ENCODE data around the gene SDC1.

The SDC1 gene

DNA sequence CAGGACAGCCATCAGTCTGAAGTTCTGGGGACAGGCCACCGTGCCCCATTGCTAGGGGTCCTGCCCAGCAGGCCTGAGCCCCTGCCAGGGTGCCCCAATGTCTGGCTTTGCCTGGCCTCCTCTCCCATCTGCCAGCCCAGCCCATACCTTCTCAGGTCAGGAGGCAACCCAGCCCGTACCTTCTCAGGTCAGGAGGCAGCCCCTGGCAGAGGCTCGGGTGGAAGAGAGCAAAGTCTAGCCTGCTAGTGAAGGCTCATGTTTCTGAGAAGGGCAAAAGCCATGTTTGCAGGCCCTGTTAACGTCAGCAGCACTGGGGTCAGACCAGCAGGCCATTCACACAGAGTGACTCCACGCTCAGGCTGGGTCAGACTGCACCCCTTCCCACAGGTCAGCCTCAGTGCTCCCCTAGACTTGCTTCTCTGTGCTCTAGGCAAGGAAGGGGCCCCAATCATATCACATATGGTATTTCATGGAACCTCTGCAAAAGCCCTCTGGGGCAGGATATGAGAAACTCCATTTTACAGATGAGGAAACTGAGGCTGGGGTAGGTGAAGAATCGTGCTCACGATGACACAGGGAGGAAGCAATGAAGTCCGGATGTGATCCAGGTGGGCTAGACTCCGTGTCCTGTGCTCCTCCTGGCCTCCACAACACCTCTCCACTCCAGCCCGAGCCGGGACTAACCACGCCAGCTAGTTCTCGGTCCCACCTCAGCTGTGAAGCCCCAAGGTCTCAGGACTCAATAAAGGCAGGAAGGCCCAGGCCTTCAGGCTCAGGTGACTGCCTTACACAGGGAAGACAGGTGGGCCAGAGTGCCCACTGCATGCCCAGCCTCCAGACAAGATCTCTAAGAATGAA lies 9.5 kb downstream of the SDC1 start:
- no peak for DNase-seq (ENCODE audit: low read depth in 2 of 3, low spot score in 1 of 3)

DNA sequence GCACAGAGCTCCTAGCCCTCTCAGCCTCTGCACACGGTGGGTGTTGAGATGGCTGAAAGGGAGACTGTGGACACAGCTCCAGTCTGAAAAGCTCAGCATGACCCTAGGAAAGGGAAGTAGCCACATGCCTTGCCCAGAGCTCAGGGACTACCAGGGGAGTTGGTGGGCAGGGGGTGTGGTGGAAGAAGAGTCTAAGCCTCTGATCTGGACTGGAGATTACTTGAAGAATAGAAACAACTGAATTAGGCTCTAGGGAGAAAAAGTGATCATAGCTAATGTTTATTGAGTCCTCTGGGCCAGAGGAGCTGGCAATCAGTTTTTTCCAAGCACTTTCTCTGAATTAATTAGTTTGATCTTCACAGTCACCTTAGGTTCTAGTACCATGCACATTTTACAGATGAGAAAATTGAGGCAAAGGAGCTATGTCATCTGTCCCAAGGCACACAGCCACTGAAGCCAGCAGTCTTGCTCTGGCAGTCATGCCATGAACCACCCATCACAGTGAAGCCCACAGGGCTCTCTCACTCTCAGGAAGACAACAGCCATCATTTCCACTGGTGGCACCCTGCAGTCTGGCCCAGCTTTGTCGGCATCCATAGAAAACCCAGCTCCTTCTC lies 10.3 kb downstream of the SDC1 start:
- DNase-seq (ENCODE audit: low read depth in 2 of 3, low spot score in 1 of 3), result no peak

DNA sequence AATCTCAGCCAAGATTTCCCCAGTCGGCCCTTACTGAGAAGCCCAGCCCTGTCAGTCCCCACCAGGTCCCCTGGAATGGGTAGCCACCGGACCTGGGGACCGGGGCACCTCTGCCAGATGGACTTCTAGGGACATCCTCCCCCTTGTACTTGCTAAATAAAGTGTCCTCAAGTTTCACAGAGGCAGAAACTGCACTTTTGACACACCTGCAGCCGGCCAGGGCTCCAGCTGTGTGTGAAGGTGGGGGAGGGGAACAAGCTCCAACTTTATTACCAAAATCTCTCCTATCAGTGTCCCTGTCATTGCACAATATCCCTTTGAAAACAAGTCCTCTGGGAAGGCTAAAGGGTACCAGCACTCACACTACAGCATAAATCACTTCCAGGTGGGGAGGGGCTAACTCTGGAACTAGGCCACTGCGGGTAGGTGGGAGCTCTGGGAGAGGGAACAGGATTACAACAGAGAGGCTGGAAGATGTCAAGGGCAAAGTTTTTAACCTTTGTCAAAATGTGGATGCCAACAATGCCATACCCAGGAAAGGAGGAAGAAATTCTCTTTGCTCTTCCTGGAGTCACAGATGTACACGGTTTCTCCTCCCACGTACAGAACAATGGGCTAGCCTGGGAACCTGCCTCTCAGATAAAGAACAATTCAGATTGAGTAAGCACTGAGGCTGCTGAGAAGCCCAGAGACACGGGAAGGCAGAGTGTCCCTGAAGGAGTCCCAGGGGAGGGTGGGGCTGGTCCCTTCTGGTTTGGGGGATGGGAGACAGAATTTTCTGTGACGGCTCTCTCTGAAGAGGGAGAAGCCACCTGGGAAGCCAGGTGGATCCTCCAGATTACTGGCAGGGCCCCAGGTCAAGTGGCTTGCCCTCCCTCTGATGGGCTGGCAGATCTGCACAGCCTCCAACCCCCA lies 11.0 kb downstream of the SDC1 start:
- no peak for DNase-seq (ENCODE audit: low read depth in 2 of 3, low spot score in 1 of 3)

DNA sequence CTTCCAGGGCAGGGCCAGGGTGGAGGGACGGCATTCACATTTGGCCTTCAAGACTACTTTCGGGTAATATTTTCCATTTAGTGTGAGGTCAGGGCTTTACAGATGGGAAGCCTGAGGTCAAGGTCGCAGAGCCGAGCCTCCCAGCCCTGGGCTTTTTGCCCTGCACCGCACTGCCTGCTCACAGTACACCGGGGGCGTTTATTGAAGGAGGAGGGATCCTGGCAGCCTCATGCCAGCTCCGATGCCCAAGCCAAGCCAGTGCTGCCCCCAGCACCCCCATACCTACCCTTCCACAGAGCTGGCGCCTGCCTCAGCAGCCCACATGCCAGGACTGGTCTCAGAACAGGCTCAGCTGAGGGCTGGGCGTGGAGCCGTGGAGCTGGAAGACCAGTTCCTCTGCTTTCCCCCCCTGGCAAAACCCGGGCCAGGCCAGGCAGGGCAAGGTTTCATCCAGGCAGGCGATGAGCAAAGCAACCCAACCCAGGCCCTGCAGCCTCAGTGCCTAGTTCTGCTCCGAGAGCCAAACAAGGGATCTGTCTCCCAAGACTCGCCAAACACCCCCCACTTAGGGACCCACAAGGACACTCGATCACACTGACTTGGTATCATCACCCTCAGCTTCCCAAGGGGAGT lies 11.9 kb downstream of the SDC1 start:
- no peak for DNase-seq (ENCODE audit: low read depth in 2 of 3, low spot score in 1 of 3)

DNA sequence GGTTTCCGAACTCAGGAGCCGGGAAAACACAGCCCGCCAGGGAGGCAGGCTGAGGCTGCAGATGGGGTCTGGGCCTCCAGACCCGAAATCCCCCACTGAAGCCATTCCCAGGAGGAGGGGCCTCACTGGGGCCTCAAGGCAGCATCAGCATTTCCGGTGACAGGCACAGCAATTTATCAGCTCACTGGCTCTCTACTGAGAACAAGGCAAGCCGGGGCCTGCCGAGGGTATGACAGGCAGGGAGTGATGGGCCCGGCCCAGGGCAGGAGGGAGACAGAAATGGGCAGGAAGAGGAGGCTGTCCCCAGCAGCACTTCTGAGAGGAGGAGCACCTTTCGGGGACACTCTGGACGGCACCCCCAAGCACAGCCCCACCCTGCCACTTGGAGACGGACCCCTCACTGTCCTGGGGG lies 12.5 kb downstream of the SDC1 start:
- DNase-seq (ENCODE audit: low read depth in 2 of 3, low spot score in 1 of 3), result no peak

DNA sequence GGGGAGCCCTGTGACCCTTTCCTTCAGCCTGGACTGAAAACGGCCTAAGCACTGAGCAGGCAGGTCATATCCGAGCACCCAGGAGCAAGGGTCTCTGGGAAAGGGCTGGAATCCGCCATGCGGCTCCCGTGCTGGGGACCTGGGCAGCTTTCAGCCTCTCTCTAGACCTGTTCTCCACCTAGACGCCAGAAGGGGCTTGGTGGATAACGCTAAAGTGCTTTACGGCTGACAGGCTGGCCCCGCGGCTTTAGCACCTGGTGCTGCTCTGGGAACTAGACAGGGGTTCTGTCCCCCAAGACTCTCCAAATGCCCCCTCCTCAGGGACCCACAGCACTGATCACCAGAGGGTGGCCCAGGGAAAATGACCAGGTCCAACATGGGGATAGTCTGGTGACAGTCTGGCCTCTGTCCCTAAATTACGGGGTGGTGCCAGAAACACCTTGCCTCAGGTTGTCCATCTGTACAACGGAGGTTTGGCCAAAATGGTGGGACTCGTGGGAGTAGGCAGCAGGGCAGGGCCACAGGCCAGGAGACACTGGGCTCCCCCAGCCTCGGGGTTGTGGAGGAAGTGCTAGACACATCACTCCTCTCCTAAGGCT lies 13.0 kb downstream of the SDC1 start:
- no peak for DNase-seq (ENCODE audit: low read depth in 2 of 3, low spot score in 1 of 3)

DNA sequence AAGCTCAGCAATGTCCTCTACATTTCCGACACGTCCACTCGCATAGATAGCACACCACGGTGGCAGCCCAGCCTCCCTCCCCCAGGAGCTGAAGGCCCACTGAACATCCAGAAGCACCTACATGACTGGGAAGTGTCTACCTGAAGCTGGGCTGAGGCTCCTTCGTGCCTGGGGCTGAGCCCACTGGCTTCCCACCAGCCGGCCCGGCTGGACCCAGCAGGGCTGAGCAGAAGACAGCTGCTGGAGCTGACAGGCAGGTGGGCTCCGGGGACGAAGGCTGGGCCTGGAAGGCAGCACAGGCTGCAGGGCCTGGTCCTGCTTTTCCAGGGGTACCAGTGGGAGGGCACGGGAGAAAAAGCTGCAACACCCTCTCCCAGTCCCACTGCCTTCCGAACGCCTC lies 13.5 kb downstream of the SDC1 start:
- DNase-seq (ENCODE audit: low read depth in 2 of 3, low spot score in 1 of 3), result no peak

DNA sequence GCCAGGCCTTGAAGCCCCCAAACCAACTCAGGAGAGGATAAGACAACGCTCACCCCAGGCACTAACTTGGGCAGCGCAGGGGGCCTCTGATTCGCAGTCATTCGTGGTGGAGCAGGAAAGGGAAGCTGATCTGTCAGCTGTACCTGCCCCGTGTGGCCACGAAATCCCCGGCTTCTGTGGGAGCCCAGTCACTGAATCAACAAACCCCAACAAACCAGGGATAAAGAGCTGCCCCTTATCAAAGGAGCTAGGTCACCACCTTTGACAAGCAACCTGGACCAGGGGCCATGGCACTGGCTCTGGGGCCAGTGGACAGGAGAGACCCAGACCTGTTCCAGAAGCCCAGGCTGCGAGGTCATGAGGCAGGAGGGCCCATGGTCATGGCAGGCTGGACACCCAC lies 14.5 kb downstream of the SDC1 start:
- DNase-seq (ENCODE audit: low read depth in 2 of 3, low spot score in 1 of 3), result no peak

DNA sequence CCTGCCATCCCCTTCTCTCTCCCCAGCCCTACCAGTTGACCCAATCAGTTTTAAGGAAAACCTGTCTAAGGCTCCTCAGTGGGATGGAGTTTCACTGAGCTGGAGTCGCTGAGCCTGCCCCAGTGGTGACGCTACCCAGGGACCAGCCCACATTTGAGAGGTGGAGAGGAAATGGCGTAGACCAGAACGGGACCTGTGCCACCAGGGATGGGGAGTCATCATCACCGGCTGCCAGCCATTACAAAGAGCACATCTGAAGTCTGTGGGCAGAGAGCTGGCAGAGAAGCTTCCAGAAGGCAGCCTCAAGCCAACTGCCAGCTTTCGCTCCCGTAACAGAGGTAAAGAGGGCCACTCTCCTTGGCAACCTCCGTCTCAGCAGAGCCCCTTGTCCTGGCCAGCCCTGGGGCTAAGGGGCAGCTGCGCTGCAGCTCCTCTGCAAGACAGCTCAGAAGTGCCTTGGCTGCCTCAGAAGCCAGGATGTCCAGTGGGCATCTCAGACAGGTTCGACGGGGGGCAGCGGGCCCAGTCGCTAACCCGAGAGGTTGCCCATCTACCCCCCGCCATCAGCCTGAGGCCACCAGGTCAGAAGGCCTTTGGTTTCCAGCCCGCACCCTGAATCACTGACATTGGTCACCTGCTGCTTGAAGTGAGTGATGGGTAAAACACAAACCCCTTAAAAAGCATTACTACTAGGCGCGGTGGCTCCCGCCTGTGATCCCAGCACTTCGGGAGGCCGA lies 15.4 kb downstream of the SDC1 start:
- DNase-seq (ENCODE audit: low read depth in 2 of 3, low spot score in 1 of 3), result no peak

DNA sequence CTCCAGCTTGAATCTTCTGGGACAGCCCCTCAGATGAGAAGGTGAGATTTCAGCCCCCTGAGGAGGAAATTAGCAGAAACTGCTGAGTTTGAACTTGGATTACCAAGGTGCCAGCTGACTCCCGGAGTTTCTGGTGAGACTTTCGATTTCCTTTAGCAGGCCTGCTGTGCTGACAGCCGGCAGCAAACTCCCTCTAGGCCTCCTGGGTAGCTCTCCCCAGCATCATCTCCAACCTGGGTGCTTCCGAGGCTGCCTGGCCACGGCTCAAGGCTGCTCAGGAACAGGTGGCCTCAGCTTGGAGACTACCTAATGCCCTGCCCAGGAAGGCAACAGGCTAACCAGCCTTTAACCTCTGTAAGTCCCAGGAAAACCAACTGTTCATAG lies 16.5 kb downstream of the SDC1 start:
- DNase-seq (ENCODE audit: low read depth in 2 of 3, low spot score in 1 of 3), result no peak

DNA sequence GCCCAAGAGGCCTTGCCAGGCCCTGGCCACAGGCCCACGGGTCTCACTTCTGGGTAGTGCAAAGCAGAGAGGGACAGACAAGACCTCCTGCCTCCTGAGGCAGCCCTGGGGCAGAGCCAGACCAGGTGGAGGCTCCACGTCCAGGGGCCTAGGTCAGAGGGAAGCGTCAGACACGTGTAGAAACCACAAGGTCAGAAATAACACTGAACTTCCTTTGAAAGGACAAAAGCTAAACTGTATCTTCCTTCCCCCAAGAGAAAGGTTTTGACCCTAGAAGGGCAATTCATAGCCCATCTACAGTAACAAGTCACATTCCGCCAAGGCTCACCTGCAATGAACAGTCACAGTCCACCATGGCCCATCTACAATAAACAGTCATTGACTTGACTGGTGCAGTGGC lies 17.9 kb downstream of the SDC1 start:
- DNase-seq (ENCODE audit: low read depth in 2 of 3, low spot score in 1 of 3), result no peak

DNA sequence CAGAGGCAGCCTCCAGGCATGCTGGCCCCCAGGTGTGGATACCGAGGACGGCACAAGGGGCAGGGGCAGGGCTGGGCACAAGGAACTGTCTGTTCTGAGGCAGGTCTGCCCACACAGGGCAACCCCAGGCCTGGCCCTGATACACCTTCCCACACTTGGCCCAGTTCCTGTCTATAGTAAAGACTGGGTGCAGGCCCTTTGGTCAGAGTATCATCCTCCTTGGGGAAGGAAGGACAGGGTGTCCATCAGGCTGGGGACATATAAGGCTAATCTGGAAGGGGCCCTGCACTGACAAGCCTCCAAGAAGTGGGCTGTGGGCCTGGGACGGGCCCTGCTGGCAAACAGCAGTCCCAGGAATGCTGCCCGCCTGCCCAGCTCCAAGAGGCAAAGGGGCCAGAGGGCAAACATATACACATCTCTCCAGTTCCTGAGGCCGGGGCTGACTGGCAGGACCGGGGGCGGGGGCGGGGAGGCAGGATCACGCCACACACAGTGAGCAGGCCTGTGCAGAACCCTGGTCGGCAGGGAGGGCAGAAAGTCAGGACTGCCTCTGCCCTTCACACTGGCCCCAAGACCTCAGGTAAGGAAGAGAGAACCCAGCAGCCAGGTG lies 18.9 kb downstream of the SDC1 start:
- no peak for DNase-seq (ENCODE audit: low read depth in 2 of 3, low spot score in 1 of 3)

DNA sequence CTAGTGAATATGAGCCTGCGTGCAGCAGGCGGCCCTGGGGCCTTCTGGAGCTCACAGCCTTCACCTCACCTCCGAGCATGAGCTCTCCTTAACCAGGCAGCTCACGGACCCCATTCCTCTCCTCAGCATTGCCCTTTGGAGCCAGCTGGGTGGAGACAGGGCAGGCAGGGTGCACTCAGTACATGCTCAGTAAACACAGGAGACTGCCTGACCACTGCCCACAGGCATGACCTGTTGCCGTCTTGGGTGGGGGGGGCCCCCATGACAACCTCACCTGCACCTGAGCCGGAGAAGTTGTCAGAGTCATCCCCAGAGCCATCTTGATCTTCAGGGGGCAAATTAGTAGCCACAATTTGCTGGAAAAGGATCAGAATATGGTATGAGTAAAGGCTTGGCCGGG lies 19.9 kb downstream of the SDC1 start:
- DNase-seq (ENCODE audit: low read depth in 2 of 3, low spot score in 1 of 3), result no peak

DNA sequence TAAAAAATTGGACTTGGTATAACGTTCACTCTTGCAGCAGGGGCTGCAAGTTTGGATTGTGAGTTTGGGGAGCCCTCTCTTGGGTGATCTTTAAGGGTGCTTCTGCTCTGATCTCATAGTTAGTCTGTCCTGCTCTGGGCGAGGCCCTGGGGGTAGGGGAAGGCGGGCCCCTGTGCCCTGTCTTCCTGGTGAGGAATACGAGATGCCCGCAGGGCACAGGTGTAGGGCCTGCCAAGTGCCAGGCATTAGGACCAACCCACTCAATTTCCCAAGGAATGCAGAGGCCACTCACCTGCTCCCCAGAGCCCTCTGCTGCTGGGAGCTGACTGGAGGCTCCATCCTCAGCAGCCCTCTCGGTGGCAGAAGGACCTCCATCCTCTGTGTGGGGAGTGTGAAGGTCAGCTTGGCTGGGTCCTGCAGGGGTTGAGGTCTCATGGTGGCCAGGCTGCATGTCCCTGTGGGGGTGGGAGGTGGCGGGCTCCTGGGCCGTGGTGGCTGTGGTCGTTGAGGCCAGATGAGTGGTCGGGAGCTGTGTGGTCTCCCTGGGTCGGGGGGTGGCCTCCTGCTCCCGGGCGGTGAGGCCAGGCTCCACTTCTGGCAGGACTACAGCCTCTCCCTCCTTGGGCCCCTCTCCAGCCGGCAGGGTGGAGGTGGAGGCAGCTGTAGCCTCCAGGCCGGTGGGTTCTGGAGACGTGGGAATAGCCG lies 21.3 kb downstream of the SDC1 start:
- DNase-seq (ENCODE audit: low read depth in 2 of 3, low spot score in 1 of 3), result no peak

DNA sequence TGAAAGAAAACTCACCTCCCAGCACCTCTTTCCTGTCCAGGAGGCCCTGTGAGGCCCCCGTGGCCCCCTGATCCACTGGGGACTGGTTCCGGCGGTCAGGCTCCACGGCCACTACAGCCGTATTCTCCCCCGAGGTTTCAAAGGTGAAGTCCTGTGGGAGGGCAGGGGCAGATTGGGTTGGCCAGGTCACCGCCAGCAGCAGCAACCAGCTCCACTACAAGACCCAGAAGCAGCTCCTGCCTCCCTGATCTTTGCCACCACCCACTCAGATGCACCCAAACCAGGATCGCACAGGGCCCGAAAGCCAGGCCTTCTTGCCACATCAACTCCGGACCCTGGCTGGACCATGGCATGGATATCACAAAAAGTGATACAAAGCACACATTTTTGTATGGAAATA lies 21.9 kb downstream of the SDC1 start:
- DNase-seq (ENCODE audit: low read depth in 2 of 3, low spot score in 1 of 3), result no peak

DNA sequence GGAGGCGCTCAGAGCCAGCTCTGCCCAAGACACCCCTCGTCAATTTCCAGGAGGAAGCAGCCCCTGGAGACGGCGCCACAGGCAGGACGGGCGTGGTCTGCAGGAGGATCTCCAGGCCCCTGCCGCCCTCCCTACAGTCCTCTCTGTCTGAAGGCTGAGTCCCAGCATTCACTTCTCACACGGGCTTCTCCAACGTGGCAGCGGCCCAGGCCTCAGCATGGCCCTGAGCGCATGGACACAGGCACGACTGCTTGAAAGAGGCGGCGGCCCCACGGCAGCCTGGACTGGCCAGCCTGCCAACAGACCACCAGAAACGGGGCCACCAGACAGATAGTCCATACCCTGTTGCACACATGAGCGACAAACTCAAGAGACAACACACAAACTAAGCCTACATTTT lies 23.3 kb downstream of the SDC1 start:
- no peak for DNase-seq (ENCODE audit: low read depth in 2 of 3, low spot score in 1 of 3)

DNA sequence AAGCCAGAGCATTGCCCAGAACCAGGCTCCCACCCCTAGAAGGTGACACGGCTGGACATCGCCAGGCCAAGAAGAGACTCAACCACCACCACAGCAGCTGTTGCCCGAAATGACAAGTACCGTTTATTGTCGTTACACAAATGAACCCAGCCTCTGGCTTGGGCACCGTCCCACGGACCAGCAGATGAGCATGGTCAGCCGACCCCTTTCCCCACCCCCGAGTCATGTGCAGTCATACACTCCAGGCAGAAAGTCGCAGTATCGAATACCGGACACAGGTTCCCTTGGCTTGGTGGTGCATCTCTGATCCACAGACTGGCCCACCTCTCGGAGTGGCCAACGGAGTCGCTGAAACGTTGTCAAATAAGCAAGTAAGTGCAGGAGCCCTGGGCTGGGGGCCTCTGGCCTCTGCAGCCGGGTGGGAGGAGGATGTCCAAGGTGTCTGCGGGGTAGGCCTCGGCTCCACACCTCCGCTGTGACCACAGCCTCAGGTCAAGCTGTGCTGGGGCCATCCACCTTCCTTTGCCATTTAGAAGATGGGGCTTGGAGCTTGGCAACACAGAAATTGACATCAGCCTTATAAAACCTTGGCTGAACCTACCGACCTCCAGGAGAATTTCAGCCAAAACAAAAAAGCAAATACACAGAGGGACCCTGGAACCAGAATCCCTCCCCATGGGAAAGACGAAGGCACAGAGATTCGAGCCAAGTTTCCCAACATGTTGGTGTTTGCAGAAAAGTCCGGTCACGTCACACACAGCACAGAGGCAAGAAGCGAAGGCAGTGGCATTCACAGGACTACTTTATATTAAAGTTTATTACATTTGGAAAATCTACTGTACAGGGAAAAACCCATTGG lies 24.0 kb downstream of the SDC1 start:
- no peak for DNase-seq (ENCODE audit: low read depth in 2 of 3, low spot score in 1 of 3)

DNA sequence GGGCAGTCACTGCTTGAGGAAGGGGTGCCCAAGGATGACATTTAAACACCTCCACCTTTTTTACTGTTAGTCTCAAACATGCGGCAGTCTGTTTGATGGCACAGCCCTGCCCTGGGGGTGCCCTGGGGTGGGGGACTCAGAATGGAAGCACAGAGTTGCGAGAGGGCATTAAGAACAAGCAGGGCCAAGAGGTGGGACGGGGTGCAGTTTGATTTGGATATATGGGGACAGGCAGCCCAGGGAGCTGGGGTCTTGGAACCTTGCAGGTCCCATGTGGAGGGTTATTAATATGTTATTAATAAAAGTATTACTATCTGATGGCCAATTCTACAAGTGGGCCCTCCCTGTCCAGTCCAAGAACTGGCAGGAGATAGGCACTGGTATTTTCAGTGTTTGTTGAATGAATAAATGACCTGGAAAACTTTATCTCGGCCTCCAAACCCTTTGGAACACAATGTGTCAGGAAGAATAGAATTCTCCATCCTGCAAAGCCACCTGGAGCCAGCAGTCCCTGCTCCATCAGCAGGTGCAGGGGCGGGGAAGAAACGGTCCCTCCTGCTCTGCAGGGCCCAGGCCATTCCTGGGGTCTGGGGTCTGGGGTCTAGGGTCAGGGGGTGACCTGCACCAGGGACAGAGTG lies 25.2 kb downstream of the SDC1 start:
- no peak for DNase-seq (ENCODE audit: low read depth in 2 of 3, low spot score in 1 of 3)

Measured in stimulated activated CD4-positive, alpha-beta T cell treated with anti-CD3 and anti-CD28 coated beads, Interleukin-12 subunit alpha, Interleukin-12 subunit beta, amount 100 ng/mL, for 48 hours (primary cell).